ENCODE data around the gene KRTAP4-7.
"Not testable (repeated sequence)": the region's sequence is repeated elsewhere in the genome, so short reads cannot be mapped to it uniquely, and the experiment has no call there.

Gene KRTAP4-7

DNA sequence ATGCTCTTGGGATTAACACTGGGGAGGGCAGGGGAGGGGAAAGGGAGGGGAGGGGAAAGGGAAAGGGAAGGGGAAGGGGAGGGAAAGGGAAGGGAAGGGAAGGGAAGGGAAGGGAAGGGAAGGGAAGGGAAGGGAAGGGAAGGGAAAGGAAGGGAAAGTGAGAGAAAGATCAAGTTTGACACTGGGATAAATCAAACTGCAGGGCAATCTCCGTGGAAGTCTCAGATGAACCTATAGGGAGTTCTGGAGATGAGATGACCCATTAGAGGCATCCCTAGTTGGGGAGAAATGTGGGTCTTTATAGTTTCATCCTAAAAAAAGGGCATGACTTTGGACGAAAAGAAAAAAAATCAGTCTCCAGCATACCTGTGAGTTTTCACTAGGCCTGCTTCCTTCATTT is 37.8 kb downstream of the KRTAP4-7 start:
- H3K27me3 ChIP-seq (replicated peaks; ENCODE audit: insufficient read depth, low read length): no peaks in the 10 kb centered on the region
- H4K20me1 ChIP-seq (ENCODE audit: insufficient read depth, low read length): no peaks in the 10 kb centered on the region
- H3K36me3 ChIP-seq (replicated peaks; ENCODE audit: insufficient read depth, low read length): no peaks in the 10 kb centered on the region
- H3K4me2 ChIP-seq (ENCODE audit: low read depth, low read length): no peak overlapping the region
- H3F3A ChIP-seq (ENCODE audit: insufficient read depth, low read length): no peaks in the 10 kb centered on the region
- no peaks in the 10 kb centered on the region for H3K79me2 ChIP-seq (ENCODE audit: low read length)
- no peak overlapping the region for H3K9ac ChIP-seq (ENCODE audit: low read length)
- no peaks in the 10 kb centered on the region for H3K4me1 ChIP-seq (ENCODE audit: low read length)
- no peak overlapping the region for H2AFZ ChIP-seq (ENCODE audit: low read length)
- H3K9me3 ChIP-seq (replicated peaks; ENCODE audit: insufficient read depth, low read length): no peaks in the 10 kb centered on the region
- H3K27ac ChIP-seq (ENCODE audit: low read length): no peak overlapping the region
- no peaks in the 10 kb centered on the region for H3K9me2 ChIP-seq (replicated peaks; ENCODE audit: insufficient read depth, low read length)
- no peak for DNase-seq
- TF ChIP-seq, protein P1, sequence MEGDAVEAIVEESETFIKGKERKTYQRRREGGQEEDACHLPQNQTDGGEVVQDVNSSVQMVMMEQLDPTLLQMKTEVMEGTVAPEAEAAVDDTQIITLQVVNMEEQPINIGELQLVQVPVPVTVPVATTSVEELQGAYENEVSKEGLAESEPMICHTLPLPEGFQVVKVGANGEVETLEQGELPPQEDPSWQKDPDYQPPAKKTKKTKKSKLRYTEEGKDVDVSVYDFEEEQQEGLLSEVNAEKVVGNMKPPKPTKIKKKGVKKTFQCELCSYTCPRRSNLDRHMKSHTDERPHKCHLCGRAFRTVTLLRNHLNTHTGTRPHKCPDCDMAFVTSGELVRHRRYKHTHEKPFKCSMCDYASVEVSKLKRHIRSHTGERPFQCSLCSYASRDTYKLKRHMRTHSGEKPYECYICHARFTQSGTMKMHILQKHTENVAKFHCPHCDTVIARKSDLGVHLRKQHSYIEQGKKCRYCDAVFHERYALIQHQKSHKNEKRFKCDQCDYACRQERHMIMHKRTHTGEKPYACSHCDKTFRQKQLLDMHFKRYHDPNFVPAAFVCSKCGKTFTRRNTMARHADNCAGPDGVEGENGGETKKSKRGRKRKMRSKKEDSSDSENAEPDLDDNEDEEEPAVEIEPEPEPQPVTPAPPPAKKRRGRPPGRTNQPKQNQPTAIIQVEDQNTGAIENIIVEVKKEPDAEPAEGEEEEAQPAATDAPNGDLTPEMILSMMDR (IDR thresholded peaks at IDR 0.05; ENCODE audit: low read length): no peak
- TF ChIP-seq EZH2phosphoT487 (IDR thresholded peaks at IDR 0.05; ENCODE audit: low read length) (no peak), EZH2 (optimal IDR thresholded peaks at IDR 0.05; ENCODE audit: low read depth, low read length) (no peak)
- no peak overlapping the region for H3K4me3 ChIP-seq (ENCODE audit: low read length)

DNA sequence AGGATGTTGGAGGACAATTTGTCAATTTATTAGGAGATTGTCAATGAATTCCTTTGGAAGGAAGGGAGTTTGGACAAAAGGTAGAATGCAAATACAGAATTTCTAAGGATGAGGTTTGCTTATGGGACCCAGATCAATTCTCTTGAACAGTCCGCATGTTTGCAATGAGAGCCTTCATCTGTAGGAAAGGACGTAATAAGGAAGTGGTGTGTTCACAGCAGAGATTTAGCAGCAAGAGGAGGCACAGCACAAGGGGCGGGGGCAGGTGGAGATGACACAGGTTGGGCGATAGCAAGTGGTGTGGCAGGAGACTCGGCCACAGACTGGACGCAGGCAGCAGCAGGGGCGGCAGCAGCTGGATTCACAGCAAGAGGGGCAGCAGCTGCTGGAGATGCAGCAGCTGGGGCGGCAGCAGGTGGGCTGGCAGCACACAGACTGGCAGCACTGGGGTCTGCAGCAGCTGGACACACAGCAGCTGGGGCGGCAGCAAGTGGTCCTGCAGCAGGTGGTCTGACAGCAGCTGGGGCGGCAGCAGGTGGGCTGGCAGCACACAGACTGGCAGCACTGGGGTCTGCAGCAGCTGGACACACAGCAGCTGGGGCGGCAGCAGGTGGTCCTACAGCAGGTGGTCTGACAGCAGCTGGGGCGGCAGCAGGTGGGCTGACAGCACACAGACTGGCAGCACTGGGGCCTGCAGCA is 39.5 kb downstream of the KRTAP4-7 start:
- H3K36me3 ChIP-seq (replicated peaks; ENCODE audit: insufficient read depth, low read length); H3K9ac ChIP-seq (ENCODE audit: low read length); H2AFZ ChIP-seq (ENCODE audit: low read length); H3K9me2 ChIP-seq (replicated peaks; ENCODE audit: insufficient read depth, low read length); DNase-seq; H3K79me2 ChIP-seq (ENCODE audit: low read length); H3K4me1 ChIP-seq (ENCODE audit: low read length); H3K27ac ChIP-seq (ENCODE audit: low read length); H3K4me3 ChIP-seq (ENCODE audit: low read length); H3K9me3 ChIP-seq (replicated peaks; ENCODE audit: insufficient read depth, low read length); H4K20me1 ChIP-seq (ENCODE audit: insufficient read depth, low read length); H3K27me3 ChIP-seq (replicated peaks; ENCODE audit: insufficient read depth, low read length); H3K4me2 ChIP-seq (ENCODE audit: low read depth, low read length); H3F3A ChIP-seq (ENCODE audit: insufficient read depth, low read length): not testable (repeated sequence)

DNA sequence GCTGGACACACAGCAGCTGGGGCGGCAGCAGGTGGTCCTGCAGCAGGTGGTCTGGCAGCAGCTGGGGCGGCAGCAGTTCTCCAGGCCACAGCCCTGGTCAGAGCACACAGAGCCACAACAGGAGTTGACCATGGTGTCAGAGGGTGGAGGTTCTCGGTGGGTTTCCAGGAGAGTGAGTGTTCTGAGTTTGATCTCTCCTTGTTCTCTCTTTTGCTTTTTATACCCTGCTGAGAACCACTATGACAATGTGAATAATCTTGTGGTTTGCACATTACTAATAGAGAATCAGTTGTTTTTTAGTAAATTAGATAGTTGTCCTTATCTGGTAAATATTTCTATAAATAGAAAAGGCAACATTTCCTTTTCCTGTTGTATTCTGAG is 40.0 kb downstream of the KRTAP4-7 start, which contains the start of gene KRTAP4-12:
KRTAP4-12 (minus strand) TSS at position 192 of the 381 bp plus-strand sequence; CDS start at position 132, 60 bp downstream.
- H3K4me3 ChIP-seq (ENCODE audit: low read length); H3K9me3 ChIP-seq (replicated peaks; ENCODE audit: insufficient read depth, low read length); DNase-seq; H3K79me2 ChIP-seq (ENCODE audit: low read length); H3K9ac ChIP-seq (ENCODE audit: low read length); H4K20me1 ChIP-seq (ENCODE audit: insufficient read depth, low read length); H3K27me3 ChIP-seq (replicated peaks; ENCODE audit: insufficient read depth, low read length); H3K27ac ChIP-seq (ENCODE audit: low read length); H3K4me1 ChIP-seq (ENCODE audit: low read length); H2AFZ ChIP-seq (ENCODE audit: low read length); H3F3A ChIP-seq (ENCODE audit: insufficient read depth, low read length); H3K4me2 ChIP-seq (ENCODE audit: low read depth, low read length); H3K9me2 ChIP-seq (replicated peaks; ENCODE audit: insufficient read depth, low read length); H3K36me3 ChIP-seq (replicated peaks; ENCODE audit: insufficient read depth, low read length): not testable (repeated sequence)

DNA sequence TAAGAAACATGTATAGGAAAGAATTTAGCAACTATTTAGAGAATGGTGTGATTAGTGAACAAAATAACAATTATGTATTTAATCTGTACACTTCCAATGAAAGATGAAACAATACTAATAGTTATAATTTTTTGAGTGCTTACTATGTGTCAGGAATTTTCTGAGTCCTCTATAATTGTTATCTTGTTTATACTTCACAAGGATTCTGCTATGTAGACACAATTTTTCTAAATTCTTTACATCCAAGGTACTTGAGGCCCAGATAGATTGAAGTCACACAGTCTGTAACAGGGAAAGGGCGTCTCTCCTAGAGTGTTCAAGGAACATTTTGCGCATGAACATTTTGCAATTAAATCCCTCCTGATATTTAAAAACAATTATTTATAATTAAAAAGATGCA is 41.1 kb downstream of the KRTAP4-7 start:
- H4K20me1 ChIP-seq (ENCODE audit: insufficient read depth, low read length): no peaks in the 10 kb centered on the region
- no peak overlapping the region for H3K4me3 ChIP-seq (ENCODE audit: low read length)
- TF ChIP-seq, protein P1 (IDR thresholded peaks at IDR 0.05; ENCODE audit: low read length): no peak
- TF ChIP-seq EZH2 (optimal IDR thresholded peaks at IDR 0.05; ENCODE audit: low read depth, low read length): no peak
- no peak for TF ChIP-seq EZH2phosphoT487 (IDR thresholded peaks at IDR 0.05; ENCODE audit: low read length)
- no peaks in the 10 kb centered on the region for H3K36me3 ChIP-seq (replicated peaks; ENCODE audit: insufficient read depth, low read length)
- no peaks in the 10 kb centered on the region for H3K9me3 ChIP-seq (replicated peaks; ENCODE audit: insufficient read depth, low read length)
- no peak for DNase-seq
- H3F3A ChIP-seq (ENCODE audit: insufficient read depth, low read length): no peaks in the 10 kb centered on the region
- no peaks in the 10 kb centered on the region for H3K9me2 ChIP-seq (replicated peaks; ENCODE audit: insufficient read depth, low read length)
- H3K27me3 ChIP-seq (replicated peaks; ENCODE audit: insufficient read depth, low read length): no peaks in the 10 kb centered on the region
- no peak overlapping the region for H3K27ac ChIP-seq (ENCODE audit: low read length)
- no peaks in the 10 kb centered on the region for H3K79me2 ChIP-seq (ENCODE audit: low read length)
- no peaks in the 10 kb centered on the region for H3K4me1 ChIP-seq (ENCODE audit: low read length)
- H3K4me2 ChIP-seq (ENCODE audit: low read depth, low read length): no peak overlapping the region
- H2AFZ ChIP-seq (ENCODE audit: low read length): no peak overlapping the region
- no peak overlapping the region for H3K9ac ChIP-seq (ENCODE audit: low read length)
